Muscle layer of duodenum (tissue), 2 donors: Measurements from ENCODE around the gene UCKL1.
"Not testable (repeated sequence)": the region's sequence is repeated elsewhere in the genome, so short reads cannot be mapped to it uniquely, and the experiment has no call there.

Experiments
- H3K27ac ChIP-seq: one replicate; pipeline ENCODE4 v1.7.0; 2013; ENCODE audit warnings: mild to moderate bottlenecking, low read length
- H3K27me3 ChIP-seq: one replicate; pipeline ENCODE4 v1.7.0; 2013; ENCODE audit warnings: low read depth, mild to moderate bottlenecking, control low read depth, low read length
- H3K36me3 ChIP-seq, 2 donors: one replicate each; pipeline ENCODE4 v1.7.0; 2013; ENCODE audit warnings: low read length in 2 of 2, control low read depth in 1 of 2, mild to moderate bottlenecking in 1 of 2; ENCODE audit not compliant: insufficient read depth in 2 of 2, control insufficient read depth in 1 of 2
- H3K4me1 ChIP-seq, 2 donors: one replicate each; pipeline ENCODE4 v1.7.0; 2013; ENCODE audit warnings: low read length in 2 of 2, mild to moderate bottlenecking in 2 of 2, control low read depth in 1 of 2, moderate library complexity in 1 of 2; ENCODE audit not compliant: insufficient read depth in 2 of 2, control insufficient read depth in 1 of 2
- H3K4me3 ChIP-seq, 2 donors: one replicate each; pipeline ENCODE4 v1.7.0; 2013; ENCODE audit warnings: low read length in 2 of 2, low read depth in 1 of 2, mild to moderate bottlenecking in 1 of 2
- H3K9me3 ChIP-seq, 2 donors: one replicate each; pipeline ENCODE4 v1.7.0; 2013; ENCODE audit warnings: low read length in 2 of 2, control low read depth in 1 of 2, mild to moderate bottlenecking in 1 of 2; ENCODE audit not compliant: control insufficient read depth in 1 of 2
- donor health status: healthy.

The UCKL1 gene

DNA sequence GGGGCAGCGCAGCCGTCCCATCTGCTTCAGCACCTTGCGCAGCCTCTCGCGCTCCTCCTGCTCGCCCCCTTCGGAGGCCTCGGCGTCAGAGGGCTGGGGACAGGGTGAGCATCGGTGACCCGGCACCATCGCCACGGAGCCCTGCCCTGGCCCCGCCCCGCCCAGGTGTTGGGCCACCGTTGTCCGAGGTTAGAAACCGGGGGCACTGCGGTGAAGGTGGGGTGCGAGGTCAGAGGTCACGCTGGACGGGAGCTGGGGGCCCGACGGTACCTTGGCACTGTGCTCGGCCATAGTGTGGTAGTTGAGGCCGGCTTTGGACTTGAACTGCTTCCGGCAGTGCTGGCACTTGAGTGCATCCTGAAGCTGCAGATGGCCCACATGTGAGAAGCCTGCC is 7.1 kb upstream of the UCKL1 start:
- peaks cover 0 to 68% of the 10 kb centered on the region in 2 donors for H3K36me3 ChIP-seq

DNA sequence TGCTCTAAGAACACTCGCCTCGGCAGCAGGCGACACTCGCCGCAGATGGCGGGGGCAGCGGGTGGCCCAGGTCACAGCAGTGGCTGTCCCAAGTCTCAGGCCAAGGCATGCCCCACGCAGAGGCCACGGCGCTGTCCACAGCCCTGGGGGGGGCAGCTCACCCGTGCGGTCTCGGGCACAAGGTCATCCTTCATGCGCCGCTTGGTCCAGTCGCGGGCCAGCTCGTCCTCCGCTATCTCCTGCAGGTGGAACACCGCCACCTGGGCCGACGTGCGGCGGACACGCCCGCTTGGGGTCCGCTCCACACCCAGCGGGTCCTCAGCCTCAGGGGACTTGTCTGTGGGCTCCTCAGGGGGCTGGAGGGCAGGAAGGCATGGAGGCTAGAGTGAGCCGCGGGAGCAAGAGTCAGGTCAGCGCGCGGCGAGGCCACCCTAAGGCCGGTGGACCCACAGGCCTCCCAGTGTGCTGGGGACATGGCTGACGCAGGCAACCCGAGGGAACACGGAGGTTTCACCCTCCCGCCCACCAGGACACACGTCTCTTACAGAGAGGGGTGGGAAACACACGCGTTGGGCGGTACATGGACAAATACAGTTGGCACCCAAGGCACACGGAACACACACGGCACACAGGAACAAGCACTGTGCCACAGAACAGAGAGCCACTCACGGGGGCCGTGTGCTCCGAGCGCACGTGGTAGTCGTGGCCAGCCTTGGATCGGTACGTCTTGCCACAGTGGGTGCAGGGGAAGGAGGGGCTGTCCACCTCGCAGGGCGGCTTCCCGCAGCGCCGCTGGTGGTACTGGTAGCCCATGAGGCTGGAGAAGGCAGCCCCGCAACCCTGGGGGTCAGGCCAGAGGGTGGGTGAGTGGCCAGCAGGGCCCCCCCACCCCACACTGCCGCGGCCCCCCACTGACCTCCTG is 6.5 kb upstream of the UCKL1 start:
- Histone ChIP-seq H3K4me1 (peaks cover 0 to 4% of the 10 kb centered on the region in 2 donors), H3K9me3 (no peaks in the 10 kb centered on the region), H3K4me3 (no peak overlapping the region), H3K27me3 (no peaks in the 10 kb centered on the region), H3K27ac (no peak overlapping the region), H3K36me3 (peaks cover 0 to 66% of the 10 kb centered on the region in 2 donors)

More for the DNA sequence above, 7.1 kb upstream of the UCKL1 start:
- Histone ChIP-seq H3K9me3 (no peaks in the 10 kb centered on the region), H3K4me1 (peaks cover 1 to 3% of the 10 kb centered on the region in 2 donors), H3K4me3 (no peak overlapping the region), H3K27ac (no peak overlapping the region), H3K27me3 (no peaks in the 10 kb centered on the region)

DNA sequence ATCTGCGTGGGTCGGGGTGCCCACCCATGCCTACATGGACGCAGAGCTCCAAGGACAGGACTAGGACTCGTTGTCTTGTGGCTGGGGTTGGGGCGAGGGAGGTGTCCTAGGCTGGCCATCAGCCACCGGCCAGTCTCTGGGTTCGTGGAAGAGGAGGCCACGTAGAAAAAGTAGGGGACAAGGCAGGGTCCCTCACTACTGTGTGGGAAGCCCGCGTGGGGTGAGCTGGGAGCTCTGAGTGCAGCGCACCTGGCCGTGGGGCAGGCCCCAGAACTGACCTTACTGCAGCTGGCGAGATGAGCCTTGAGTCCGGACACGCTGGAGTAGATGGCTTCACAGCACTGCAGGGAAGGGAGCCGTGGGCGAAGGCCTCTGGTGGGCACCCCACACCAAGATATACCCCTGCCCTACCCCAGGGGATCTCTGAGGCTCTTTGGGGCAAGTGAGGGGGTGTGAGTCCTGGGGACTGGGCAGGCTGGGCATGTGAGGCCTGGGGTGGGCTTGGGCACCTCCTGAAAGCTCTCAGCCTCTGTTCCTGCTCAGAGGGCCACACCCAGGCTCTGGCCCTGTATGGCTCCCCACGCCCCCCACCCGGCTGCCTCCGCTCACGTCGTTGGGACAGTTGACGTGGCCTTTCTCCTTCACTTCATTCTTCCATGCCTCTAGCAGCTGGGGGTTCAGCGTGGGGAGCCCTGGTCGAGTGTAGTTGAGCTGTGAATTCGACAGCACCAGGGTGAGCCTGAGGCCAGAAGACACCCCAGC is 5.6 kb upstream of the UCKL1 start:
- H3K36me3 ChIP-seq, result peaks cover 0 to 57% of the 10 kb centered on the region in 2 donors

DNA sequence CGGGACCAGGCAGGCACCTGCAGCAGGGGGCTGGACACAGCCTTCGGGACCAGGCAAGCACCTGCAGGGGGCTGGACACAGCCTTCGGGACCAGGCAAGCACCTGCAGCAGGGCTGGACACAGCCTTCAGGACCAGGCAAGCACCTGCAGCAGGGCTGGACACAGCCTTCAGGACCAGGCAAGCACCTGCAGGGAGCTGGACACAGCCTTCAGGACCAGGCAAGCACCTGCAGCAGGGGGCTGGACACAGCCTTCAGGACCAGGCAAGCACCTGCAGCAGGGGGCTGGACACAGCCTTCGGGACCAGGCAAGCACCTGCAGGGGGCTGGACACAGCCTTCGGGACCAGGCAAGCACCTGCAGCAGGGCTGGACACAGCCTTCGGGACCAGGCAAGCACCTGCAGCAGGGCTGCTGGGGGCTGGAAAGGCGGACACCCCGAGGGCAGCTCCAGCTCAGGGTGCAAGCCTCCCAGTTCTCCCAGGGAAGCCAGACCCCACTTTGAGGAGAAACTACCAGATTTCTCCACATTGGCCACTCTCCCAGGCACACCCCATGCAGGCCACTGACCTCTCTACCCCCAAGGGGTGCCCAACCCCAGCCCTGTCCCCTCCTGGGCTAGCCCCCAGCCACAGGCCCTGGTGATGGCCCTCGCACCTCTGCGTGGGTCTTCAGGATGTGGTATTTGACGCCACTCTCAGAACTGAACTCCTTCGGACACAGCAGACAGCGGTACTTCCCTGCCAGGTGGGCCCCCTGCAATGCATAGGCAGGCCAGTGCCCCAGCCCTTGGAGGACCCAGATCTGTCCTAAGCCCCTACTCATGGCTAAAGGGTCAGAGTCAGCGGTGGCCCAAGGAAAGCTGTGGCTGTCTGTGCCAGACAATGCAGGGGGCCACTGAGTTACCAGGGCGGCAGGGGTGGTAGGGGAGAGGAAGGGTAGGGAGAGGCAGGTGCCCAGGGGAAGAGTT is 4.7 kb upstream of the UCKL1 start:
- H3K4me3 ChIP-seq, H3K9me3 ChIP-seq, H3K27ac ChIP-seq, H3K27me3 ChIP-seq: not testable (repeated sequence)
- H3K4me1 ChIP-seq, result peaks cover 0 to 14% of the 10 kb centered on the region in 2 donors
- H3K36me3 ChIP-seq, result peaks cover 0 to 50% of the 10 kb centered on the region in 2 donors

More for the DNA sequence above, 5.6 kb upstream of the UCKL1 start:
- Histone ChIP-seq H3K4me3 (no peak overlapping the region), H3K27me3 (no peaks in the 10 kb centered on the region), H3K9me3 (no peaks in the 10 kb centered on the region), H3K4me1 (peaks cover 0 to 12% of the 10 kb centered on the region in 2 donors), H3K27ac (no peak overlapping the region)

- Histone ChIP-seq H3K4me3 (no peak overlapping the region), H3K4me1 (peaks cover 0 to 25% of the 10 kb centered on the region in 2 donors), H3K9me3 (no peaks in the 10 kb centered on the region), H3K27me3 (no peaks in the 10 kb centered on the region), H3K27ac (no peak overlapping the region), H3K36me3 (peaks cover 0 to 50% of the 10 kb centered on the region in 2 donors)
Measured at GRCh38 chr20:63959699-63960075, 3.5 kb upstream of the UCKL1 start.

GRCh38 chr20:63958964-63959698 is 2.9 kb upstream of the UCKL1 start:
- Histone ChIP-seq H3K9me3 (no peaks in the 10 kb centered on the region), H3K4me3 (no peak overlapping the region), H3K36me3 (peaks cover 0 to 45% of the 10 kb centered on the region in 2 donors), H3K4me1 (peaks cover 3 to 31% of the 10 kb centered on the region in 2 donors), H3K27me3 (no peaks in the 10 kb centered on the region), H3K27ac (no peak overlapping the region)

DNA sequence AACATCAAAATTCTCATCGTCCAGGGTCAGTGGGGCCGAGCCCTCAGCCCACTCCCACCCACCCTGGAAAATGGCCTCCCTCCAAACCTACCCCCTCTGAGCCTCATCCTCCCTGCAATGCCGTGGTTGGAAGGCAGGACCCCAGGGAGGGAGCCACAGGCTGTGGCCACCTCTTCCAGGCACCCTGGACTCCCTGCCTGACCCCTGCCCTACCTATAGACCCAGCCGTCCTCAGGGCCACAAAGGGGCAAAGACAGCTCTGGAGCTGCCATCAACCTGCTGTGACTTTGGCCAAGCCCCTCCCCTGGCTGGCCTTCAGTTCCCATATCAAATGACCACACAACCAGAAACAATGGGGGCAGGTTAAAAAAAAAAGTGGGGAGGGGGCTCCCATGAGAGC is 2.3 kb upstream of the UCKL1 start:
- Histone ChIP-seq H3K36me3 (peaks cover 0 to 39% of the 10 kb centered on the region in 2 donors), H3K27me3 (no peaks in the 10 kb centered on the region), H3K4me3 (no peak overlapping the region), H3K4me1 (peaks cover 9 to 37% of the 10 kb centered on the region in 2 donors), H3K27ac (no peak overlapping the region), H3K9me3 (no peaks in the 10 kb centered on the region)

DNA sequence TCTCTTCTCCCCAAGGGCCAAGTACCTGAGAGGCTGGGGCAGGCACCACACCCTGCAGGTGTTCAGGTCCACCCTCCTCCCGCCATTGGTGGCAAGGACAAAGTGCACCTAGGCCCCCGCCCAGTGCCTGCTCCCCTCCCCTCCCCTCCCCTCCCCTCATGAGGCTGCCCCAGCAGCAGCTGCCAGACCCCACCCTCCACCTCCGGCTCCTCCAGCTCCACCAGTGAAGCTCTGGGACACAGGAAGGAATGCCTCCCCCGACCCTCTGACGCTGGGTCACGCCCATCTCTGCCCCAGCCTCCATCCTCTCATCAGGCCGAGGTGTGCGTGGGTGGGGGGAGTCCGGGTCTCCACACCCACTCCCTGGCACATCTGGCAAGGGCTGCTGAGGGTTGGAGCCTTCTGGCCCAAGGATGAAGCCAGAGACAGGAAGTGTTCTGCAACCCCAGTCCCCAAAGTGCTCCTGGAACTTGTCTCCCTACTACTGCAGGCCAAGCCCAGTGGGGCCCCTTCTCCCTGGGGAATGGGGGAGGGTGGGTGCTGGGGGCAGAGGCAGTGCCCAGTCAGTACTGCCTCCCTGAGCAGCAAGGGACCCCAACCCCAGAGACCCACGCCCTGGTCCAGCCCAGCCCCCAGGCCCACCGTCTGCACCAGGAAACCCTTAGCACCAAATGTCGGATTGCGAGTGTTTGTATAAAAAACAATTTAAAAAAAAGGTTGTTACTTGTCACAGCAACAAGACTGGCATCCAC is 1.6 kb upstream of the UCKL1 start:
- no peak overlapping the region for H3K4me3 ChIP-seq

GRCh38 chr20:63957004-63957689 is 931 bp upstream of the UCKL1 start:
- Histone ChIP-seq H3K27ac (peak overlapping the region; percentile 56), H3K4me1 (peaks cover 9 to 46% of the 10 kb centered on the region in 2 donors), H3K4me3 (peak overlapping the region; percentile 33 to 96), H3K9me3 (no peaks in the 10 kb centered on the region), H3K27me3 (no peaks in the 10 kb centered on the region), H3K36me3 (peaks cover 0 to 26% of the 10 kb centered on the region in 2 donors)

More for the DNA sequence above, 1.6 kb upstream of the UCKL1 start:
- Histone ChIP-seq H3K27me3 (no peaks in the 10 kb centered on the region), H3K4me1 (peaks cover 9 to 40% of the 10 kb centered on the region in 2 donors), H3K36me3 (peaks cover 0 to 33% of the 10 kb centered on the region in 2 donors), H3K27ac (no peak overlapping the region), H3K9me3 (no peaks in the 10 kb centered on the region)
